Measurements from ENCODE around the gene GAD1. TPM values are rescaled to one million over a fixed set of nuclear protein-coding genes. Genes with fewer than 3 reads are reported as not detected.

GAD1 gene
- total and polyA plus RNA-seq, 2 of the 4 experiments (the other 2 are of a cell fraction), result not detected

GRCh38 chr2:170779304-170779703, 37.4 kb upstream of the GAD1 start:
- no peak overlapping the region for H2BK15ac ChIP-seq (ENCODE audit: low read depth, low read length)
- no peak overlapping the region for H3K14ac ChIP-seq (replicated peaks; ENCODE audit: low read depth, low read length)
- H3K56ac ChIP-seq (ENCODE audit: extremely low read depth, insufficient read depth, low read length), result no peak overlapping the region
- H3K4me3 ChIP-seq (ENCODE audit: insufficient read depth, low read depth, low read length), result no peak overlapping the region
- no peak overlapping the region for H2AK9ac ChIP-seq (replicated peaks; ENCODE audit: low read depth, low read length, poor library complexity)
- dilution Hi-C loops (cut with HindIII; ENCODE audit: low sequenced_read_pairs, unreplicated experiment), result no loop called here
- DNase-seq (no peak), ATAC-seq (ENCODE audit: low read depth) (no peak)
- H2BK120ac ChIP-seq (ENCODE audit: low read depth, low read length), result no peak overlapping the region
- no CpG with 5 or more reads among the region's 1 CpG for WGBS, 2 experiments (ENCODE audit: extremely low coverage in 2 of 2, insufficient read length in 1 of 2)
- H4K20me1 ChIP-seq (ENCODE audit: insufficient read depth, low read length), result no peaks in the 10 kb centered on the region
- no TSS peak for BruUV-seq (replicated peaks)
- H3K4me2 ChIP-seq (ENCODE audit: low read depth, low read length), result no peak overlapping the region
- in situ Hi-C loops (cut with MboI; ENCODE audit: low sequenced_read_pairs), result no loop called here
- H3K27me3 ChIP-seq (ENCODE audit: control insufficient read depth, insufficient read depth, low read length), result peaks cover 1% of the 10 kb centered on the region; the same call in 1 of the 2 replicates
- no peak overlapping the region for H3K4ac ChIP-seq (ENCODE audit: low read depth, low read length)
- no peak overlapping the region for H4K91ac ChIP-seq (ENCODE audit: insufficient read depth, low read depth, low read length)
- intact Hi-C loops (cut with micrococcal nuclease), result no loop called here
- H3K9ac ChIP-seq (ENCODE audit: low read depth, low read length), result no peak overlapping the region
- no peaks in the 10 kb centered on the region for H3K36me3 ChIP-seq (ENCODE audit: control insufficient read depth, insufficient read depth, low read length)
- H3K23ac ChIP-seq (ENCODE audit: low read depth, low read length), result no peak overlapping the region
- H4K5ac ChIP-seq (ENCODE audit: low read depth, low read length), result no peak overlapping the region
- H3K9me3 ChIP-seq (ENCODE audit: control insufficient read depth, insufficient read depth, low read length), result no peaks in the 10 kb centered on the region
- TF ChIP-seq RAD21 (IDR thresholded peaks at IDR 0.05; ENCODE audit: low read length), result no peak
- TF ChIP-seq SMC3 (IDR thresholded peaks at IDR 0.05; ENCODE audit: low read depth, low read length), result no peak
- no peaks in the 10 kb centered on the region for H3K79me1 ChIP-seq (ENCODE audit: low read depth in 1 of 2, low read length in 2 of 2)
- no peak overlapping the region for H3K27ac ChIP-seq (ENCODE audit: insufficient read depth, low read length)
- H3K18ac ChIP-seq (ENCODE audit: low read depth, low read length), result no peak overlapping the region
- H4K8ac ChIP-seq (ENCODE audit: low read depth in 2 of 2, low read length in 2 of 2), result no peak overlapping the region
- ChIA-PET POLR2A (ENCODE audit: unreplicated experiment) (no interaction called here), CTCF (no interaction called here)
- no peak overlapping the region for H2BK5ac ChIP-seq (ENCODE audit: low read depth, low read length, poor library complexity, severe bottlenecking)
- H2AFZ ChIP-seq (replicated peaks; ENCODE audit: low read length, poor library complexity), result no peak overlapping the region
- H2BK20ac ChIP-seq (ENCODE audit: low read depth, low read length), result no peak overlapping the region
- no peaks in the 10 kb centered on the region for H3K9me1 ChIP-seq (ENCODE audit: insufficient read depth, low read length)
- H3K4me1 ChIP-seq (ENCODE audit: control insufficient read depth, insufficient read depth, low read length), result no peaks in the 10 kb centered on the region
- no peak overlapping the region for H2AK5ac ChIP-seq (ENCODE audit: low read depth, low read length)

Data from IMR-90 (cell line).